Endodermal cell (in vitro differentiated cells): ENCODE data around the gene HDLBP. TPM values are rescaled to one million over a fixed set of nuclear protein-coding genes. Genes with fewer than 3 reads are reported as not detected.

Source experiments
- DNase-seq: peaks from one replicate; pipeline ENCODE4 v3.0.0-alpha.2; 2017
- H3K27ac ChIP-seq: 2 replicates; pipeline ENCODE4 v1.5.1; 2013; ENCODE audit warnings: mild to moderate bottlenecking, low read depth, low read length, moderate library complexity
- H3K27me3 ChIP-seq: 2 replicates; pipeline ENCODE4 v1.6.1; 2013; ENCODE audit warnings: mild to moderate bottlenecking, low read length, moderate library complexity; ENCODE audit not compliant: insufficient read depth, control insufficient read depth, poor library complexity, severe bottlenecking
- H3K36me3 ChIP-seq: 2 replicates; pipeline ENCODE4 v1.7.0; 2013; ENCODE audit warnings: mild to moderate bottlenecking, low read length, moderate library complexity; ENCODE audit not compliant: control insufficient read depth, insufficient read depth
- H3K4me1 ChIP-seq: one replicate; pipeline ENCODE4 v1.7.0; 2013; ENCODE audit warnings: low read length; ENCODE audit not compliant: control insufficient read depth, insufficient read depth
- H3K4me3 ChIP-seq: 2 replicates; pipeline ENCODE4 v1.5.1; 2013; ENCODE audit warnings: mild to moderate bottlenecking, low read length, moderate library complexity
- H3K9ac ChIP-seq: 2 replicates; pipeline ENCODE4 v1.6.1; 2013; ENCODE audit warnings: mild to moderate bottlenecking, low read length, moderate library complexity; ENCODE audit not compliant: poor library complexity, severe bottlenecking; ENCODE audit errors: extremely low read depth
- H3K9me3 ChIP-seq: 2 replicates; pipeline ENCODE4 v1.6.1; 2013; ENCODE audit warnings: mild to moderate bottlenecking, low read length, moderate library complexity; ENCODE audit not compliant: control insufficient read depth
- H3K27ac Mint-ChIP-seq: 2 replicates; pipeline ENCODE4 v1.8.0; 2020; ENCODE audit warnings: mixed read lengths
- H3K27me3 Mint-ChIP-seq: 2 replicates; pipeline ENCODE4 v1.8.0; 2021; ENCODE audit warnings: mild to moderate bottlenecking, mixed read lengths; ENCODE audit not compliant: insufficient read depth
- H3K36me3 Mint-ChIP-seq: 2 replicates; pipeline ENCODE4 v1.8.0; 2020; ENCODE audit warnings: low read depth, mixed read lengths
- H3K4me1 Mint-ChIP-seq: 2 replicates; pipeline ENCODE4 v1.8.0; 2020; ENCODE audit warnings: mixed read lengths
- H3K4me3 Mint-ChIP-seq: 2 replicates; pipeline ENCODE4 v1.8.0; 2020; ENCODE audit warnings: mild to moderate bottlenecking, moderate library complexity, mixed read lengths
- H3K9me3 Mint-ChIP-seq: 2 replicates; pipeline ENCODE4 v1.8.0; 2020; ENCODE audit warnings: mild to moderate bottlenecking, mixed read lengths
- CTCF ChIP-seq: fragments of 200-600 bp; sonication (generic); conservative IDR thresholded peaks from 2 replicates; pipeline ENCODE4 v1.5.0; 2021; ENCODE audit warnings: antibody characterized with exemption, mild to moderate bottlenecking
- WGBS, 2 experiments: methylation state at CpG; one replicate each; pipeline versions ENCODE4 v1.1.5 to v1.1.7; 2013; ENCODE audit warnings: missing lambda C conversion rate in 2 of 2, mixed read lengths in 1 of 2; ENCODE audit not compliant: insufficient coverage in 1 of 2, insufficient read length in 1 of 2; 5-methylcytosine and 5-hydroxymethylcytosine counted together
- total RNA-seq, 2 donors: library from RNA; stranded (reverse); fragmentation: NEBNext Ultra II Directional in 1 of 2; extraction: Animal tissue kit (Norgen Biotek cat#: 25700) in 1 of 2; gene quantifications; 2 replicates in 1 of 2; 3 replicates in 1 of 2; pipeline ENCODE4 v1.2.1, GENCODE V29; 2021

Gene HDLBP
- total RNA-seq, 2 donors from 2014 or later, result 344 to 374 TPM

GRCh38 chr2:241213567-241213966, 101.9 kb downstream of the HDLBP start:
- Mint-ChIP-seq H3K27ac (no peak overlapping the region), H3K4me1 (peaks cover 7% of the 10 kb centered on the region), H3K9me3 (no peaks in the 10 kb centered on the region), H3K36me3 (no peaks in the 10 kb centered on the region), H3K4me3 (no peak overlapping the region), H3K27me3 (peaks cover 6% of the 10 kb centered on the region)
- 81 to 90% methylated on average over 4 to 7 of the region's 7 CpGs for WGBS, 2 experiments
- Histone ChIP-seq H3K9me3 (no peaks in the 10 kb centered on the region), H3K36me3 (no peaks in the 10 kb centered on the region), H3K27ac (no peak overlapping the region), H3K4me3 (no peak overlapping the region), H3K4me1 (no peaks in the 10 kb centered on the region), H3K9ac (no peak overlapping the region), H3K27me3 (no peaks in the 10 kb centered on the region)
- DNase-seq, result no peak
- no peak for TF ChIP-seq CTCF

GRCh38 chr2:241213041-241213440, 102.4 kb downstream of the HDLBP start:
- Mint-ChIP-seq H3K4me1 (peaks cover 6% of the 10 kb centered on the region), H3K27ac (no peak overlapping the region), H3K27me3 (peaks cover 6% of the 10 kb centered on the region), H3K9me3 (no peaks in the 10 kb centered on the region), H3K36me3 (no peaks in the 10 kb centered on the region), H3K4me3 (no peak overlapping the region)
- H3K9me3 ChIP-seq, result no peaks in the 10 kb centered on the region
- no peak overlapping the region for H3K27ac ChIP-seq
- H3K9ac ChIP-seq, result no peak overlapping the region
- no peaks in the 10 kb centered on the region for H3K27me3 ChIP-seq
- no peaks in the 10 kb centered on the region for H3K4me1 ChIP-seq
- H3K4me3 ChIP-seq, result no peak overlapping the region
- TF ChIP-seq CTCF, result no peak
- 92 to 94% methylated on average over 13 of the region's 13 CpGs for WGBS, 2 experiments
- no peak for DNase-seq
- H3K36me3 ChIP-seq, result no peaks in the 10 kb centered on the region

GRCh38 chr2:241211276-241211675, 104.2 kb downstream of the HDLBP start:
- H3K36me3 ChIP-seq, result no peaks in the 10 kb centered on the region
- H3K9ac ChIP-seq, result no peak overlapping the region
- Mint-ChIP-seq H3K9me3 (no peaks in the 10 kb centered on the region), H3K4me1 (peaks cover 4% of the 10 kb centered on the region), H3K4me3 (no peak overlapping the region), H3K36me3 (no peaks in the 10 kb centered on the region), H3K27ac (no peak overlapping the region), H3K27me3 (peaks cover 6% of the 10 kb centered on the region)
- no peaks in the 10 kb centered on the region for H3K27me3 ChIP-seq
- WGBS, 2 experiments, result 59% methylated on average over 2 of the region's 2 CpGs; no CpG with 5 or more reads in 1 of the 2 experiments
- no peak overlapping the region for H3K27ac ChIP-seq
- no peaks in the 10 kb centered on the region for H3K9me3 ChIP-seq
- peak; percentile 62 for DNase-seq
- no peaks in the 10 kb centered on the region for H3K4me1 ChIP-seq
- H3K4me3 ChIP-seq, result no peak overlapping the region
- TF ChIP-seq CTCF, result peak; percentile 57
